Measurements from ENCODE around the gene HTRA3.

DNA sequence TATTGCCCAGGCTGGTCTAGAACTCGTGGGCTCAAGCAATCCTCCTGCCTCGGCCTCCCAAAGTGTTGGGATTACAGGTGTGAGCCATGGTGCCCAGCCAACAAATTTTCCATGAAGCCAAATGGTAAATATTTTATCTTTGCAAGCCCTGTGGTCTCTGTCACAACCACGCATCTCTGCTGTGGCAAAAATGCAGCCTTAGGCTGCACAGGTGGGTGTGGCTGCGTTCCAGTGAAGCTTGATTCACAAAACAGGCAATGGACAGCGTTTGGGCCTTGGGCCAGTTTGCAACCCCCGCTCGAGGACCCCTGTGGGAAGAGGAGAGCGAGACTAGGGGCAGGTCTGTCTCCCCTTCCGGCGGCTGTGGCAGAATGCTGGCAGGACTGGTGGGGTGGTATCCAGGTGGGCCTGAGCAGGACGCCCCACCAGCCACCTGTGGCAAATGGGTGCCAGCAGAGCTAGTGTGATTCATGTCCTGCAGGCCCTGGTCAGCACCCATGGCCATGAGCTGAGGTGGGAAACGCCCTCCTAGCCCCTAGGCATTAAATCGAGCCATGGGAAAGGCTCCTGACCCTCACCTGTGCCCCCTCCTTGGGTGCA is 19.7 kb downstream of the HTRA3 start:
- TF ChIP-seq POLR2A (IDR thresholded peaks at IDR 0.05; ENCODE audit: low read depth, low read length): no peak
- TF ChIP-seq, protein P1, sequence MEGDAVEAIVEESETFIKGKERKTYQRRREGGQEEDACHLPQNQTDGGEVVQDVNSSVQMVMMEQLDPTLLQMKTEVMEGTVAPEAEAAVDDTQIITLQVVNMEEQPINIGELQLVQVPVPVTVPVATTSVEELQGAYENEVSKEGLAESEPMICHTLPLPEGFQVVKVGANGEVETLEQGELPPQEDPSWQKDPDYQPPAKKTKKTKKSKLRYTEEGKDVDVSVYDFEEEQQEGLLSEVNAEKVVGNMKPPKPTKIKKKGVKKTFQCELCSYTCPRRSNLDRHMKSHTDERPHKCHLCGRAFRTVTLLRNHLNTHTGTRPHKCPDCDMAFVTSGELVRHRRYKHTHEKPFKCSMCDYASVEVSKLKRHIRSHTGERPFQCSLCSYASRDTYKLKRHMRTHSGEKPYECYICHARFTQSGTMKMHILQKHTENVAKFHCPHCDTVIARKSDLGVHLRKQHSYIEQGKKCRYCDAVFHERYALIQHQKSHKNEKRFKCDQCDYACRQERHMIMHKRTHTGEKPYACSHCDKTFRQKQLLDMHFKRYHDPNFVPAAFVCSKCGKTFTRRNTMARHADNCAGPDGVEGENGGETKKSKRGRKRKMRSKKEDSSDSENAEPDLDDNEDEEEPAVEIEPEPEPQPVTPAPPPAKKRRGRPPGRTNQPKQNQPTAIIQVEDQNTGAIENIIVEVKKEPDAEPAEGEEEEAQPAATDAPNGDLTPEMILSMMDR (conservative IDR thresholded peaks at IDR 0.05; ENCODE audit: low read depth, low read length): no peak
- no peak for TF ChIP-seq MXI1 (IDR thresholded peaks at IDR 0.05; ENCODE audit: borderline replicate concordance, low read depth, low read length)
- TF ChIP-seq SMC3 (IDR thresholded peaks at IDR 0.05; ENCODE audit: low read depth, low read length): no peak
- no peak for TF ChIP-seq RFX5 (IDR thresholded peaks at IDR 0.05; ENCODE audit: low read depth, low read length)
- TF ChIP-seq, protein P2, sequence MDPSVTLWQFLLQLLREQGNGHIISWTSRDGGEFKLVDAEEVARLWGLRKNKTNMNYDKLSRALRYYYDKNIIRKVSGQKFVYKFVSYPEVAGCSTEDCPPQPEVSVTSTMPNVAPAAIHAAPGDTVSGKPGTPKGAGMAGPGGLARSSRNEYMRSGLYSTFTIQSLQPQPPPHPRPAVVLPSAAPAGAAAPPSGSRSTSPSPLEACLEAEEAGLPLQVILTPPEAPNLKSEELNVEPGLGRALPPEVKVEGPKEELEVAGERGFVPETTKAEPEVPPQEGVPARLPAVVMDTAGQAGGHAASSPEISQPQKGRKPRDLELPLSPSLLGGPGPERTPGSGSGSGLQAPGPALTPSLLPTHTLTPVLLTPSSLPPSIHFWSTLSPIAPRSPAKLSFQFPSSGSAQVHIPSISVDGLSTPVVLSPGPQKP (IDR thresholded peaks at IDR 0.05; ENCODE audit: borderline replicate concordance, low read depth, low read length): no peak
- TF ChIP-seq CEBPB (IDR thresholded peaks at IDR 0.05; ENCODE audit: low read depth, low read length): no peak
- no peak for TF ChIP-seq RAD21 (IDR thresholded peaks at IDR 0.05; ENCODE audit: low read length)
- TF ChIP-seq RCOR1 (IDR thresholded peaks at IDR 0.05; ENCODE audit: insufficient replicate concordance, low read length): no peak

Measured in IMR-90 (cell line).